Measurements from ENCODE around the gene WSB2.
"Not testable (repeated sequence)": the region's sequence is repeated elsewhere in the genome, so short reads cannot be mapped to it uniquely, and the experiment has no call there.

Gene WSB2

DNA sequence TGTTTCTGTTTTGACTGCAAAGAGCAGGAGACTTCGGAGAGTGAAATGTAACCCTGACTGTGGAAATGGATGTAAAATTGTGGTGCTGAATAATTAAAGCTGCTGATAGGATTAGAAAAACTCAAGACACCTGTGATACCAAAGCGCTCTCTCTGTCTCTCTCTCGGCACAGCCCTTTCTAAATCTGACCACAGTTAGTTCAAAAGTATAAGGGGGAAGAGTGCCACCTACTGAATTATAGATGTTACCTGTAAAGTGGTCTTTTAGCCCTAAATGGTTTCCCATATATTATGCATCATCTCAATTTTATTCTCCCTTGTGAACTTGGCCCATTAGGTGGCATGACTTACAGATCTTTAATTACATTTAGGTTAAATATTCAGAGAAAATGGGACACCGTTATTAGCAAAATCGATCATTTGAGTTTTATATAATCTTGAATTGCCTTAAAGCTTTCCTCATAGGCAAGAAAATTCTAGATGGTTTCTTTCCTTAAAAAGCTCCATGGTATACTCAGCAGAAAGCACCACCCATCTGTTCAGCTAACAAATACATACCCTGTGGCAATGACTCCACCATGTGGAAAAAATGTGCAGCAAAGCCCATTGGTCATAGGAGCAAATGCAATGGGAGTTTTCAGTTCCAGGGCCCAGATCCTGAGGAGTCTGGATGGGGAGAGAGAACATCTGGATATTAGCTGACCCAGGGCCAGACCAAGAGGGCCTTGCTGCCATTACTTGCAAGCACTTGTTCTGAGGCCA lies 26.4 kb downstream of the WSB2 start:
- DNase-seq = no peak

DNA sequence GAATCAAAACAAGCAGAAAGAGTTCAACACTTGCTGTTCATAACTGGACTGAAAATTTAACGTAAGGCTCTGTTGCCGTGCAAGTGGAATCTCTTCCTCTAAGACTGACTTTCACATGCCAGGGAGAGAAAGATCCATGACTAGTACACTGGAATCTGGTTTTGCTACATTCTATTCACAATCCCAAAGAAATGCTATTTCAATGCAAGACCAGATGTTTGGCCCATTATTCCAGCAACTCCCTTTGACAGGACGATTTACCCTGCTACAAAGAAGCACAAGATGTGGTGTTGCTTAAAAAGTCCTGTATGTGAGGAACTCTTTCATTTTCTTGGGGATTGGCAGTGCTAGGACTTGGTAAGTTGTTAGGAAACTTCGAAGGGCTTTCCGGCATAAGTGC lies 27.1 kb downstream of the WSB2 start:
- no peak for DNase-seq

DNA sequence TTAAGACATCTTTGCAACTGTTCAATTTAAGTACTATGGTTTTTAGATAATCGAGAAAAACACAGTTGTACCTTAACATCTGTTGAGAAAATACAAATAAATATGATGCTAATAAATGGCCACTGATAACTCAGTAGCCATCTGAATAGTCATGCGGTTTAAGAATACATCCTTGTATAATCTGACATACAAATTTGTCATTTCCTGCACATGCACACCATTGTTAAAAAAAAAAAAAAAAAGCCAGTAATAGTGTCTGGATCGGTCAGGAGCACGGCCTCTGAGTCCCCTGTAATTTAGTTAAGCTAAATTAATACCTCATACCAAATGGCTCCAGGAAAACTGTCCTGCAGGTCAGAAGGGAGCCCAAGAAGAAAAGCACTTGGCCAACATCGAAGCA lies 27.7 kb downstream of the WSB2 start:
- no peak for DNase-seq

DNA sequence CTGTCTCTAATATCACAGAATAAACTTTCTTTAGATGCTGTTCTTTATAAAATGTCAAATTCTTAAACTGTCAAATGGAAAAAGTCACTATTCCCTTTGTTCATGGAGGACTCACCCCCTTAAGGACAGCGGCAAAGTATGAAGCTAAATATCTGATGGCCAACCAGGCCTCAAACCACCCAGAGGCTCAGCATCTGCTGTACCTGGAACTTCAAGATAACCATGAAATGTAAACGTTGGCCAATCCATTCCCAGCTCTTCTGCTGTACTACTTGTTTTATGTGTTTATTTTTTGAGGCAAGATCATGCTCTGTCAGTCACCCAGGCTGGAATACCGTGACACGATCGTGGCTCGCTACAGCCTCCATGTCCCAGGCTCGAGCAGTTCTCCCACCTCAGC lies 28.8 kb downstream of the WSB2 start:
- no peak for DNase-seq

DNA sequence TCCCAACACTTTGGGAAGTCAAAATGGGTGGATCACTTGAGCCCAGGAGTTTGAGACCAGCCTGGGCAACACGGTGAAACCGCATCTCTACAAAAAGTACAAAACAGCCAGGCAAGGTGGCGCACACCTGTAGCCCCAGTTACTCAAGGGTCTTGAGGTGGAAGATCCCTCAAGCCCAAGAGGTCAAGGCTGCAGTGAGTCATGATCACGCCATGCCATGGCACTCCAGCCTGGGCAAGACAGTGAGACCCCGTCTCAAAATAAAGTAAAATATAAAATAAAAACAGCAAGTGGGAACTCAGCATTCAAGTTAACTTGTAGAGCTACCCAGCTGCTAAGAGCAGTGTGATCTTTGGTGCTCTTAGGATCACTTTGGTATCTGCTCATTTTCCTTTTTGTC lies 31.8 kb downstream of the WSB2 start:
- no peak for DNase-seq

DNA sequence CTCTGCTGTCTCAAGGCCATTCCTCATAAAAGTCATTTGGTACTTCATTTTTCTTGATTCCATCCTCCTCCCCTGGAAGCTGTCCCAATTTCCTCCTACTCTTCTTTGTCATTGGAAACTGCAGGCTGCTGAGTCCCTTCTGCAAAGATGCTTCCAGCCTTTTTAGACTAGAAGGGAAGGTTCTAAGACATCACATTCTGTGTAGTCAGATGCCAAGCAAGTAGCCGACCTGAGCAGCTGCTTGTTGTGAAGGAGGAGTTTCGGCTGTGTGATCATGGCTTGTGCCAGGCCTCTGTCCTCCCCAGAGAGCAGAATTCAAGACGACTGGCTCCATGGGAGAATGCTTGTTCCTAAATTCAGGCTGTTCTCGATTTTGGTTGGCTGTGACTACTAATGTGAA lies 35.8 kb downstream of the WSB2 start:
- no peak for DNase-seq

DNA sequence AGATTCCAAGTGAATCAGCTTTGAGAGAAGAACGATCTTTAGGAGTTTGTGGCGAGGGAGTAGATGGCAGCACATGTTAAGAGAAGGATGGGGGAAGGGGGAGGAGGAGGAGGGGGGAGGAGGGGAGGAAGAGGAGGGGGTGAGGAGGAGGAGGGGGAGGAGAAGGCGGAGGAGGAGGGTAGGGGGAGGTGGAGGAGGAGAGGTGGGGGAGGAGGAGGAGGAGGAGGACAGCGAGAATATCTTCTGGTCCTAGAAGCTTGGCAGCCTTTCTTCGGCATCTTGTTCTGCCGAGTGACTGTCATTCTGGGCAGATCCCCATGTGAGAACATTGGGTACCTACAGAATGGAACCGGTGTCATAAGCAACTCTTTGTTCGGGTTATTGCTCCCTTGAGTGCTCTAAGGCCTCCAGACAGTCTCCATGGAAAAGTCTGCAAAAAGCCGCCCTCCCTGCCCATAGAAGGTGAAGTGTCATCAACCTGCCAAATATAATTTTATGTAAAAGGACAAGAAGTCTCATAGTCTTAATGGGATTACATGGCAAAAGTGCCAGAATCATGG lies 37.6 kb downstream of the WSB2 start:
- DNase-seq = no peak

DNA sequence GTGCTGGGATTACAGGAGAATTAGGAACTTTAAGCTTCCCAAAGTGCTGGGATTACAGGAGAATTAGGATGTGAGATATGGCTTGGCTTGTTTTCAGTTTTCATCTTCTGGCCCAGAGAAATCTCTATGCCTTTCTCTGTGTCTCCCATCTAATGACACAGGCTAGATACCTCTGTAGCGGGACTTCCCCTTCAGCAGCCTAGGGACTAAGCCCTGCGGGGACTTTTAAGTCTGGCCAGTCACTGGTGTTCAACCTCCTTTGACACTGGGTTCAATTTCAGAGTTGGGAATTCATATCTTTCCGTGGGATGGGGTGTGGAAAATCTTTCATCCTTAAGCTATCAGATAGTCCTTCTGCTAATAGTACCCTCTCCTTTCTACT lies 38.3 kb downstream of the WSB2 start:
- DNase-seq = no peak

DNA sequence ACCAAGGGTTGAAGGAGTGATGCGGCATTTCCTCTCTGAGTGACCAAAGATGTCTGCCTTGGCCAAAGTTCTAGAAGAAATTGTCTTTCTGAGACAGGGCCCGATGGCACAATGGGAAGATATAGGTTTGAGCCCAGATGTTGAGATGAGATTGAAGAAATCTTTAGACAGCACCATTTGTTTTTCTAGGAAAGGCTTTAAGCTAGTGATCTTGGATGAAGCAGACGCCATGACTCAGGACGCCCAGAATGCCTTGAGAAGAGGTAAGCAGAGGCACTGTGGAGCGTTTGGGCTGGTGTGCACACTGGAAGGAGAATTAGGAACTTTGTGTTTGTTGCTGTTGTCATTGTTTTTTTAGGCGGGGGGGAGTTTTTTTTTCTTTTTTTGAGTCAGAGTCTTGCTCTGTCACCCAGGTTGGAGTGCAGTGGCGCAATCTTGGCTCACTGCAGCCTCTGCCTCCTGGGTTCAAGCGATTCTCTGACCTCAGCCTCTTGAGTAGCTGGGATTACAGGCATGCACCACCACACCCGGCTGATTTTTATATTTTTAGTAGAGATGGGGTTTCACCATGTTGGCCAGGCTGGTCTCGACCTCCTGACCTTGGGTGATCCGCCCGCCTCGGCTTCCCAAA lies 38.8 kb downstream of the WSB2 start:
- DNase-seq = not testable (repeated sequence)

DNA sequence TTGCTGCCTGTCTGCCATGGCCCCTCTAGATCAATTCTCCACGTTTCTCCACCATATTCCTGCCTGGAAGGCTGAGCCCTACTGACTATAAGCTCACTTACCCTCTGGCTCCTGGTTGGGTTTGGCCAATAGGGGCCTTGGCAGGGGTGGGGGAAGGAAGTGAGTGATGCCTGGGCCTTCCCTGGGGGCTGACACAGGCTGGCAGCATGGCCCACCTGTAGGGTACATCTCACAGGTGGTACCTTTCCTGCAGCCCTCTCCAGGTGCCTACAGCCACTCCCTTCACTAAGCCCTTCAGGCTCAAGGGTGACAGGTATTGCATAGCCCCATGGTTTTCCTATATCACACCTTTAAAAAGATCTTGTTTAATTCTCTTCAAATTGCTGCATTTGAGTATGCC lies 40.9 kb downstream of the WSB2 start:
- DNase-seq = no peak

DNA sequence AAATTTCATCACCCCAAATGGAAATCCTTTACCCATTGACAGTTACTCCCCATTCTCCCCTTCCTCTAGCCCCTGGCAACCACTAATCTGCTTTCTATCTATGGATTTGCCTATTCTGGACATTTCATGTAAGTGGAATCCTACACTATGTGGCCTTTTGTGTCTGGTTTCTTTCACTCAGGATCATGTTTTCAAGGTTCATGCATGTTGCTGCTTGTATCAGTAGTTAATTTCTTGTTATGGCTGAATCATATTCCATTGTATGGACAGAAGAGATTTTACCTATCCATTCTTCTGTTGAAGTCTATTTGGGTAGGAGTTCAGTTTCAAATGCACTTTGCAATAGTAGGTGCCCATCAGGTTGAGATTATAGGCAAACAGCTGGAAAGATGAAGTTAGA lies 43.1 kb downstream of the WSB2 start:
- DNase-seq = no peak

DNA sequence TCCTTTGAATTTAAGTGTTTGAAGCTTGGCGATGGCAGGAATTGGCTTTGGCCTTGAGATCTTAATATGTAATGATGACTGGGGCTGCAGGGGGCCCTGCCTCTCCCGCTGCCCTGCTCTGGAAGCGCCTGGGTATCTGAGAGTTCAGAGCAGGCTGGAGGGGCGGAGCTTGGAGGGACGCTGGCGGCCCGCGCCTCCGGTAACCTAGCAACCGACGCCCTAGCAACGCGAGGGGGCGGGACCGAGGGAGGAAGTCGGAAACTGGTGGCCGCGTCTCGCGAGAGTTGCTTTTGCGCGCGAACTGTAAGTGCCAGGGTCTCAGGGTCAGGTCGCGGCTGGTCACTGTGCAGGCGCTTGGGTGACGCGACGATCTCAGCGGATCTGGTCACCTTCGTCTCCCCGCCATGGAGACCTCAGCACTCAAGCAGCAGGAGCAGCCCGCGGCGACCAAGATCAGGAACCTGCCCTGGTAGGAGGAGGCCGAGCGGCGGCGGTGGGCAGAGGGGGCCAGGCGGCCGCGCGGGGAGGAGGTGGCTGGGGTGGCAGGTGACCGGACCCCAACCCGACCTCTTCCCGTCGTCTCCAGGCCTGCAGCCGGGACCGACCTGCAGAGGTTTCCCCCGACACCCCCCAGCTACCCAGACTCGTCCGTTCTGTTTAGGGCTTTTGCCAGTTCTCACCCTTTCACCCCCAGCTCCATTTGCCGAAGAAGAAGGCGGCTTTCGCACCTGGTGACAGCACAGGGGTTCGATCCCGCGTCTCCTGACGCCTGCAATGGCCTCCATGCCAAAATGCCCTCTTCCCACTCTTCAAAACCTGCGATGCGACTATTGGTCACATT lies 44.3 kb downstream of the WSB2 start, which contains the start of gene RFC5:
TSS of gene RFC5 (plus strand) at position 280 of the 841 bp plus-strand sequence. CDS start at position 405, 125 bp downstream.
- peak; percentile 98 for DNase-seq

DNA sequence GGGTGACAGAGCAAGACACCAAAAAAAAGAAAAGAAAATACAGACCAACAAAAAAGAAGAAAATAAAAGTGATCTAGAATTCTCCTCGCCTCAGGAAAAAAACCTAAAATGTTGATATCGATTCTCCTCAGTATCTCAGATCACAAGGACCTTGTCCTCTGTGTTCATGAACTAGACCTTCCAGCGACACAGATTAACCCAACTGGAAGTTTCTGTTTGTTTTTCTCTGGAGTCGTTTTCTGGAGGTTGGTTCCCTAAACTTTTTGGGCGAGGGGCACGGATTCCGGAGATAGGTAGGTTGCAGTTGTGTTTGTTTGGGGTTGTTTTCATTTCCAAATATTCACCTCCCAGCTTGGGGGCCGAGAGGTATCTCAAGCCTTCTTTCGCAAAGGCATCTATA lies 45.0 kb downstream of the WSB2 start:
- DNase-seq = no peak

DNA sequence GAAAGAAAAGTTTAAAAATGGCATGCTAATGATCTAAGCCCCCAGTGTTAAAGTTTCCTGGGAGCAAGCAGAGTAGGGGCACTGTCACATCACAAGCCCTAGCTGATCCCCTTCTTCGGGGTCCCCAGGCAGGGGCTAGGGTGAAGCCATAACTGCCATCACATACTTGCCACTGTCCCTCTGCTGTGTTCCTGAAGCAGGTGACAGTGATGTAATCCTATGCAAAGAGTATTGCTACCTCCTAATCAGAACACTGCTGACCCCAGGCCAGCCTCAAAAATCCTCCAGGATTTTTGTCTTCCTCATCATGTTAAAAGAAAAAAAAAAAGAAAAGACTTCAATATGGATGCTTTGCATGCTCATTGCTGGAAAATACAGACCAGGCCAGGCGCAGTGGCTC lies 45.7 kb downstream of the WSB2 start:
- DNase-seq = no peak

DNA sequence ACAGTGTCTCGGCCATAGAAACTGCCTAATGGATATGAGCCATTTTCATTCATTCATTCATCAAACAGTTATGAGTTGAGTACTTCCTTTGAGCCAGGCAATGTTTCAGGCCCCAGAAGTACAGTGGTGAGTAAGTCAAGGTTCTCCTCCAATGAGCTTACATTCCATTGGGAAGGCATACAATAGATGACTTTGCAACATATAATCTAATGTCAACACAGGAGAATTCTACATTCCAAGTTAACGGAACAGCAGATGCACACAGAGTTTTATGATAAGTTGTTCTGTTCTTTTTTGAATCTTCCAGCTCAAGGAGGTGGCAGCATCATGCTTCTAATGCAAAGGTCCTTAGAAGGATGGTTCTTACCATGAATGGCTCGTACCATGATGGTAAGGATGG lies 47.7 kb downstream of the WSB2 start:
- no peak for DNase-seq

DNA sequence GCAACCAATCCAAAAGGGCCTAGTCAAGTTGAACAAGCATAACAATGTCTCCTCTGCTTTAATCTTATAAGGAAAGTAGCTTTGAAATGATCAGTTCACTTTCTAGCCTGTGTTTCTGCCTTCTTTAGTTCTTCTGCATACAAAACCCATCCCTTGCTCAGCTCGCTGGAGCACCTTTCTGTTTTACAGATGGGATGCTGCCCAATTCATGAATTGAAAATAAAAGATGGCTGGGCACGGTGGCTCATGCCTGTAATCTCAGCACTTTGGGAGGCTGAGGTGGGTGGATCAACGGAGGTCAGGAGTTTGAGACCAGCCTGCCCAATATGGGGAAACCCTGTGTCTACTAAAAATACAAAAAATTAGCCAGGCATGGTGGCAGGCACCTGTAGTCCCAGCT lies 49.0 kb downstream of the WSB2 start:
- DNase-seq = no peak

DNA sequence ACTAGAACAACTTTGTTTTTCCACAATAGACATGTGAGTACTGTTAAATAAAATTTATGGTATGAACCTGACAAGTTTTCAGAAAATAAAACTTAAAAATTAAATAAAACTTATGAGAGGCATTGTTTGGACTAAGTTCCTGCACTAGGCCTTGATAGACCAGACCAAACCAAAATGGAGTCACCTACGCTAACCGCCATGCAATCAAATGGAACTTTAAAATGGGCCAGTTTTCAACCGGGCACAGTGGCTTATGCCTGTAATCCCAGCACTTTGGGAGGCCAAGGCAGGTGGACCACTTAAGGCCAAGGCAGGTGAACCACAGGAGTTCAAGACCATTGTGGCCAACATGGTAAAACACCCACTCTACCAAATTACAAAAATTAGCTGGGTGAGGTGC lies 49.6 kb downstream of the WSB2 start:
- DNase-seq = no peak

DNA sequence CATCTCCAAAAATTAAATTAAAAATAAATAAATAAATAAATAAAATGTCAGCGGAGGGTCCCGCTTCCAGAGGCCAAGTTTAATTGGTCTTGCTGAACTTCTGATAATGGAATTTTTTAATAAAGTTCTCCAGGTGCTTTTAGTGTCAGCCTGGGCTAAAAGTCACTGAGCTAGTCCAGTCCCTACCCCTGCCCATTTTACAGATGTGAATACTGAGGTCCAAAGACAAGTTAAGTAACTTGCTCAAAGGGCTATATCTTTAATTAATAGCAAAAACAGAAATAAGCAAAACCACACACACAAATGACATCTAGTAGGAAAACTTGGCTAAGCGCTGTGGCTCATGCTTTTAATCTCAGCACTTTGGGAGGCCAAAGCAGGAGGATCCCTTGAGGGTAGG lies 50.1 kb downstream of the WSB2 start:
- no peak for DNase-seq

DNA sequence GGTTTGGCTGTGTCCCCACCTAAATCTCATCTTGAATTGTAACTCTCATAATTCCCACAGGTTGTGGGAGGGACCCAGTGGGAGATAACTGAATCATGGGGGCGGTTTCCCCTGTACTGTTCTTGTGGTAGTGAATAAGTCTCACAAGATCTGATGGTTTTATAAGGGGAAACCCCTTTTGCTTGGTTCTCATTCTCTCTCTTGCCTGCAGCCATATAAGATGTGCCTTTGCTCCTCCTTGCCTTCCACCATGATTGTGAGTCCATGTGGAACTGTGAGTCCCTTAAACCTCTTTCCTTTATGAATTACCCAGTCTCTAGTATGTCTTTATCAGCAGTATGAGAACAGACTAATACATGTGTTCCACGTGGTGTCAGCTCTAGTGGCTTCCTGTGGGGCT lies 61.2 kb downstream of the WSB2 start:
- DNase-seq = not testable (repeated sequence)

DNA sequence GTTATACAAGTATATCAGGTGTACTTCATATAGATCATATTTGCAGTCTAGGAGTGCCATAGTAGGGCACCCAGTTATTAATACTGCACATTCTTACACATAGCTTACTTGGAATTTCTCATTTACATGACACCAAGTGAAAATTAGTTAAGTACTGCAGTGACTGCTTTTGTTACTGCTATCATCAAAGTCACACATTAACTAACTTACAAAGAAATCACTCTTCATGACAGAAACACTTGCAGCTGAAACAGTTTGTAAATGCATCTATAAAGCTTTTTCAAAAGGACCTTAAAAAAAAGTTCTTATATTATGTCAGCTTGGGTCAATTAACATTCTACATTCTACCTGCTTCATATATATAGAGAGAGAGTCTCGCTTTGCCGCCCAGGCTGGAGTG lies 62.3 kb downstream of the WSB2 start:
- DNase-seq = no peak

DNA sequence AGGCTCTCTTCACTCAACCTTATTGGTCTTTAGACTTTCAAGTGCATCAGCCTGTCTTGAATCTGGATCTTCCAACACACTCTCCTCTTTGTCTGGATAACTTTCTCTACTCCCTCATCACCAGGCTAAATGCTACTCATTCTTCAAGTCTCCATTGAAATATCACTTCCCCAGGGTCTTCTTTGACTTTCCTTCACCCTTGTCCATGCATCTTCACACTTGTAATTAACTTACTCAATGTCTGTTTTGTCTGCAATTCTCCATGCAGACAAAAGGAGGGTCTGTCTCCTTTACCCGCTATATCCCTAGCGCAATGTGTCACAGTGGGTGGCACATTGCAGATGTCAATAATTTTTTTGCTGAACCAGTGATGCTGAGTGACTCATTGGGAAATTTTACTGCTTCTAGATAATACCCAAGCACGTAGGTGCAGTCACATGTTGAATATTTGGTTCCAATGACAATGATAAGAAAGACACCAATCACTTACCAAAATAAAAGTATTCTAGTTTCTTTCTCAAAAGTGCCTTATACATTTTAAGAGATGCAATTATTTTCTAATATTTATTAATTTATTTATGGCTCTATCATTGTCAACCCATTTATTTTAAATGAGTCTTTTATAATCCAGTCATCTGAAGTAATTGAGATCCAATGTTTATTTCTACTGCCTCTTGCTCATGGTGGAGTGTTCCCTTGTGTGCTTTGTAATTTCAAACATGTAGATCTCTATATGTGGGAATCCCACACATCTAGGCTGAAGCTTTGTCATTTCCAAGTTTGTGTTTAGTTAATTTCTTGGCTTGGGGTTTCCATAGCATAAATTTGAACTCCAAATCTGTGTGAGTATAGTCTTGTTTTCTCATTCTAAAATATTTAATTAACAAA lies 66.2 kb downstream of the WSB2 start:
- no peak for DNase-seq

DNA sequence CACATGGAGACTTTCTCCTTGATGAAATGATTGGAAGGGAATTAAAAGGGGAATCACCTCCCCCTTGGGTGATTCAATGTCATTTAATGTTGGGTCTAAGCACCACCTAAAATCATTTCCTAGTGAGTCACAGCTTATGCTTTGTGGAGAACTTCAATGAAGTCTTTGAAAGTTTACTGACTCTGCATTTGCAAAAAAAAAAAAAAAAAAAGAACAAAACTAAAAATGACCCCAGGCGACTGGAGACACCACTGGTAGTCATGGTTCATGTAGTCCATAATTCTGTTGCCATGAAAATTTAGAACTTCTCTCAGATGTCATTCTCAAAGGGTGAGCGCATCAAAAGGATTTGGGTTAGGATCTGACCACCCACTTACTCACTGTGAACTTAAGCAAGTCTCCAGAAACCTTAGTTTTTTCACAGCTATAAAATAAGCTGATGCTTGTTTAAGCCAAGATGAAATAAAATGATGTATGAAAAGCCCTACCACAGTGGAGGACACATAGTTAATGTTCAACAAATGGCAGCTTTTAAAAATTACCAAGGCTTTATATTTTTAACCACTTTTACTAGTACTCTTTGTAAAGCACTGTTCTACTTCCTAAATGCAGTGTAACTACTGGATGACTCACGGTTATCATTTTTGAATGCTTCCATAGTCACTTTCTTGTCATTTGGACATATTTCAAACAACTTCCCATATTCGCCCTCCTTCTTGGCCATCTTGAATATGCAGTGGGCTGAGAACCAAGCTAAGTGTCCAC lies 74.1 kb downstream of the WSB2 start:
- no peak for DNase-seq
